ENCODE measurements around the gene TNRC18.

Gene TNRC18

DNA sequence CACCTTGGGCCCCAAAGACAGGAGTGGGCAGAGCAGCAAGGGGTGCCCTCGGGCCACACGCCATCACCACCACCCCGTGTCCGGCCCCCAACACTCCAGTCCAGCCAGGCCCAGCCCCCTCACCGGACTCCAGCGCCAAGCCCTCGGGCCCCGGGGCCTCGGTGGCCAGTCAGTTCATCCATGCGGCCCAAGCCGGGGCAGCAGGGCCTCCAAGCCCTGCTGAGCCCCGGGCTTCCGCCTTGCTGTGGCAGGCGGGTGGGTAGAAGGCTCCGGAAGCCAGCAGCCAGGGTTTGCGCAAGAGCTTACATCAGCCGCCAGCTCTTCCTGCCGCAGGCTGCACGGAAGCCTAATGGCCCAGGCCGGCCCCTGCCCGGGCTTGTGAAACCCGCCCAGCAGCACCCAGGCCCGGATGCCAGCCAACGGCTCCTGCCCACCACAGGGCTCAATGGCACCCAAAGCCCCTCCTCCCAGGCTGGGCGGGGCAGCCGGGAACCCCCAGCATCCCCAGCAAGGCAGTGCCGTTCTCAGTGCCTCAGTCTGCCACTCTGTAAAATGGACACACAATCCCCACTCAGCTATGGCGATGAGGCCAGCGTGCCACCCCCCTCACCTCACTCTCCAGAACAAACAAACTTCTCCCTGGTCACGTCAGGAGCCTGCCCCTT lies 26.5 kb downstream of the TNRC18 start:
- DNase-seq, result no peak

DNA sequence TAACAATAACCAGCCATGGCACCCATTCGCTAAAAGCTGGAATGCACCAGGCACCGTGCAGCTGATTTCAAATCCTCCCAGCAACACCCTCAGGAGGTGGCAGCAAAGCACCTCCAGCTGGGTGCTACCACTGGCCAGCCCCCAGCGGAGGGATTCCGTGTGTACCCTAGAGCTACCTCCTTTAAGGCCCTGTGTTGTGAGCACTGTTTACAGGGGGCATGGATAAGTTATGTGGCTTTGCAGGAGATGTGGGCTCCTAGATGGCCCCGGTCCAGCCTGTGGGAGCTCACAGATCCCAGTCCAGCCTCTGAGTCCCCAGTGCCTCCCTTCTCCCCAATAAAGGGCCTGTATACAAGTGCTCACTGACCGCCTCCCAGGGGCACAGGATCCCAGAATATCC lies 27.1 kb downstream of the TNRC18 start:
- DNase-seq, result no peak

GRCh38 chr7:5395246-5395645 lies 28.4 kb downstream of the TNRC18 start:
- no peak for DNase-seq

DNA sequence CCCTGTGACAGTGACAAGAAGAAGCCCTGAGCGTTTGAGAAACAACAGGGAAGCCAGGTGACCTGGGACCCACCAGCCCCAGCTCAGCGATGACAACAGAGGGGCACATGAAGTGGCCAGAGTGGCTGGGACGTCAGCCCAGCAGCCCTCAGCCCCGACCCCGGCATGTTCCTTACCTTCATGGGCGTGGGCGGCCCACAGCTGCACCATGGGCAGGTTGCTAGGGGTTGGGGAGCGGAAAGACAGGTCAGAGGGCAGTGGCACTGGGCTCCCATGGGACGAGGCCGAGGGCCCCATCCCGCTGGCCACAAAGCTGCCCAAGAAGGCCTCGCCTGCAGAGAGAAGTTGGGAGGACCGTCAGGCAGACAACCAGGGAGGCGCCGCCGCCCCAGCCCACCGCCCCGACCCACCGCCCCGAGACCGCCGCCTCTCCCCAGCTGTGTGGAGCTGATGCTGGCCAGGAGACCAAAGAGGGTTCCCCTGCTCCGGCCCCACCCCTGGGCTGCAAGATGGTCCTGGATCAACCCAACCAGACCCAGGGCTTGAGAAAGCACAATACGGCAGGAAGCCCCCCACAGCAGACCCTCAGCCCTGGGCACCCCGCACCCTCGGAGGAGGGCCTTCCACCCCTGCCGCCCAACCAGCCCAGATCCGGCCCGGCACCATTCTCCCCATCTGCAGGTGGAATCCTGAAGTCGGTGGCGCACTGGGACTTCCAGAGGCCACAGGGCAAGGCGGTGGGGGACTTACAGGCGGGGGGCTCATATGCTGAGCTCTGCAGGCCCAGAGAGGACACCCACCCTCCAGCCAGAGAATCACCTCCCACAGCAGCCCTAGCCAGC lies 29.1 kb downstream of the TNRC18 start:
- DNase-seq, result no peak

DNA sequence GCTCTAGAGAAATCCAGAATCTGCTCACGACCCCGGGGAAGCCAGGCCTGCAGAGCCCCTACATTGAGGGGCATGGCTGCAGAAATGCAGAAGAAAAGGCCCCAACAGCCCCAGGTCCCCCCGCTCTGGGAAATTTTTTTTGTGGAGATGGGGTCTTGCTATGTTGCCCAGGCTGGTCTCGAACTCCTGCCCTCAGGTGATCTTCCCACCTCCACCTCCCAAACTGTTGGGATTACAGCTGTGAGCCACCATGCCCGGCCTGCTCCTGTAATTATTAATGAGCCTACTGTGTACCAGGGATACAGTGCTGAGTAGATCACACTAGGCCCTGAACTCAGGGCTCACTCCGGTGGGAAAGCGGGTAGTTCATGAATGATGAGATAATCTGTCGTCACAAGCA lies 29.9 kb downstream of the TNRC18 start:
- no peak for DNase-seq

DNA sequence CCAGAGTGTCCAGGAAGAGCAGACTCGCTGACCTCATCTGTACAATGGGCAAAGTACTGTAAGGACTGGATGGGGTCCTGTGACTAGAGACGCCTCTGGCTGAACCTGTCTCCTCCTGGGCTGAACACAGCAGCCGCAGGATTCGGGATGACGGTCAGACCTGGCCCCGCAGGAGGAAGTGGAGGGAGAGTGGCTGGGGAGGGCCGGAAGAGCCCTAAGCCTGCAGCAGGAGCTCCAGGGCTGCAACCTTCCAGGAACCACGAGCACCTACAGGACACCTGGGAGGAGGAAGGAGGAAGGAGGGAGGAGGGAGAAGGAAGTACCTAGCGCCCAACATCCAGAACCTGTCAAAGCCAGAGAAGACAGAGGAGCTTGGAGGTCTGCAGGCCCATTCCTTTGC lies 30.3 kb downstream of the TNRC18 start:
- DNase-seq, result no peak

DNA sequence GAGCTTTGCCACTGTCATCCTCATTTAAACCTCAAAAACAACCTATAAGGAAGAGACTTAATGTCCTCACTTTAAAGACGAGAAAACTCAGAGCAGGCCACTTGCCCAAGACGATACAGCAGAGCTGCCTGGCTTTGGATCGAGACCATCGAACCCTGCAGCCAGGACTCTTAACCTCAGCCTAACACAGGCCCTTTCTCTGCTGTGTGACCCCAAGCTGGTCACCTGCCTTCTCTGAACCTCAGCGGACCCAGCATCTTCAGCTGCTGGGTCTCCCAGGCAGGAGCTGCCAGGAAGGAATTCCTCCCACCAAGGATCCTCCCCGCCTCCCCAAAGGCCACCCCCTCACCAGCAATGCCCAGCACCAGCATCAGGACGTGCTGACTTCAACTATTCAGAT lies 32.7 kb downstream of the TNRC18 start:
- no peak for DNase-seq

- DNase-seq, result no peak
These were observed 34.7 kb downstream of the TNRC18 start for GRCh38 chr7:5388905-5389433.

DNA sequence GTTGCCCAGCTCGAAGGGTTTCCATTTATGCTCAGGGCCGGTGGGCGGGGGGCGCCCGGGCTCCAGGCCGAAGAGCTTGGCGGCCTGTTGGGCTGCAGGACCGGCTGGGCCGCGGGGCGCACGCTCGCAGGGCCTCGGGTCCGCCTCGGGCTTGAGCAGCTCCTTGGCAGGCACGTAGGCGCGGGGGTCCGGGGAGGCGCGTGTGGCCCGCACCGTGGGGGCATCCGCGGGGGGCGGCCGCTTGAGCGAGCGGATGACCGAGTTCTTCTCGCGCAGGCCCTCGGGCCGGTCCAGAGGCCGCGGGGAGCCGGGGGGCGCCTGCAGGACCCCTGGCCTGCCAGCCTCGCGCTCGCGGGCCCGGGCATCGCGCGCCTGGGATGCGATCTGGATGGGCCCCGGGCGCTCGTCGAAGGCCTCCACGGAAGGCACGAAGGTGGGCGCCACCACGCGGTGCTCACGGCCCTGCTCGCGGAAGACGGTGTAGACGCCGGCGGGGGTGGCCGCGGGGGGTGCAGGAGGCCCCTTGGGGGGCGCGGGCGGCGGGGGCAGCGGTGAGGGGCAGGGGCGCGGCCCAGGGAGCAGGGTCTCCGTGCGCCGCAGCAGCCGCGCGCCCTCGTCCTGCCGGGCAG lies 35.2 kb downstream of the TNRC18 start:
- no peak for DNase-seq

GRCh38 chr7:5387711-5388245 lies 35.9 kb downstream of the TNRC18 start:
- no peak for DNase-seq

DNA sequence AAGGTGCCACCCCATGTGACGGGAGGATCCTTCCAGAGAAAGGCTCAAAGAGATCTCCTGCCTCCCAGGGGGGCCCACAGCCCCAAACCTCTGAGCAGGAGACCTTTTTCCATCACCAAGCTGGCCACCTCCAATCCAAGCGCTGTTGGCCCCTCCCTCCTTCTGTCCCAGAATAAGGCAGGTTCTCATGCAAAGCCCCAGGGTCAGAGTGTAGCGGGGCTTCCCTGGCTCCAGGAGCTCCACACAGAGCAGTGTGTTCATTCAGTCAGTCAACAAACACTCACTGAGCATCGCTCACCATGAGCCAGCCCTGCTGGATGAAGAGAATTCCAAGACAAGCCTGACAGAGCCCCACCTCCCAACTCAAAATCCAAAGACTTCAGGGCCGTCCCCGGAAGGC lies 39.0 kb downstream of the TNRC18 start:
- no peak for DNase-seq

DNA sequence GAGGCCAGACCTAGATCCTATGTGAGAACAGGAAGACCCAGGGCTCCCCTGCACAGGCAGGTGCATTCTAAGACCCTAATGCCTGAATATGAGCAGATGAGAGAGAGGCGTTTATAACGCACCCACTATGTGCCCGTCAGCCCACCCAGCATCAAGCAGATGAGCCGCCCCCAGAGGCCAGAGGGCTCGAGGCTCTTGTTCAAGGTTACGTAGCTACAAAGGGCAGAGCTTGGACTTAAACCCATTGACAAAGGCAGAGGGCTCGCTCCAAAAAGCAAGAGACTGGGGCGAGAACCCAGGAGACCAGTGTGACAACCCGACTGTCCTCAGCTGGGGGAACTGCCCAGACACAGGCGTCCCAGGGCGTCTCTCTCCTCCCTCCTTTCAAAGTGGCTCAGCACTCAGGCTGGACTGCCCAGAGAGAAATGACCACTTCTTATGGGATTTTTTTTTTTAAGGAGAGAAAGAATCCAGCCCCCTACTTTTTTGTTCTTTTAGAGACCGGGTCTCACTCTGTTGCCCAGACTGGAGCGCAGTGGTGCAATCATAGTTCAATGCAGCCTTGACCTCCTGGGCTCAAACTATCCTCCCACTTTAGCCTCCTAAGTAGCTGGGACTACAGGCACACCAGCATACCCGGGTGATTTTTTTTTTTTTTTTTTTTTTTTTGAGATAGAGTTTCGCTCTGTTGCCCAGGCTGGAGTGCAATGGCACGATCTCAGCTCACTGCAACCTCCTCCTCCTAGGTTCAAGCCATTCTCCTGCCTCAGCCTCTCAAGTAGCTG lies 40.1 kb downstream of the TNRC18 start:
- DNase-seq, result no peak

DNA sequence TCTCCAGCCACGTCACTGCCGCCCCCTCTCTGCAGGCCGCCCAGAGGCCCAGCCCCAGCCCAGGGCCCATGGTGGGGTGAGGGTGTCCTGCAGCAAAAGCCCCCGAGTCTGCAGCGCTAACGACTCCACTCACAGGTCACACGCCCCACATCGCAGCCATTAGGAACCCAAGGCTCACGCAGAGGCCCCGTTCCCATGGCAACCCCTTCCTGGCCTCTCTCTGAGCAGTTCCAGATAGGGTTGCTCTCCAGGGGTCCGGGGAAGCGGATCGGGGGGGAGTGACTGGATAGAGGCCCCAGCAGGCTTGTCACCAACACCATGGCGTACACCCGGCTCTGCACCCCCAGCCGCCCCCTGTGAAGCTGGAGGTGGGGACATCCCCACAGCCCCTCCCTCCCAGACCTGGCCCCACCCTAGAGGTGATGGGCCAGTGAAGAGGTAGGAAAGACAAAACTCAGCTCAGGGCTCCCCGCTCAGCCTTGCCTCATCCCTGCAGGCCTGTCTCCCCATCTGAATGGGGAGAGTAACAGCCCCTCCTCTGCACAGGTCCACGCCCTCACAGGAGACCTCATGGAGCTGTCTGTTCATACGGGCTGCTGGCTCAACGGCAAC lies 41.2 kb downstream of the TNRC18 start:
- DNase-seq, result no peak

GRCh38 chr7:5381071-5381772 lies 42.4 kb downstream of the TNRC18 start:
- DNase-seq, result no peak

DNA sequence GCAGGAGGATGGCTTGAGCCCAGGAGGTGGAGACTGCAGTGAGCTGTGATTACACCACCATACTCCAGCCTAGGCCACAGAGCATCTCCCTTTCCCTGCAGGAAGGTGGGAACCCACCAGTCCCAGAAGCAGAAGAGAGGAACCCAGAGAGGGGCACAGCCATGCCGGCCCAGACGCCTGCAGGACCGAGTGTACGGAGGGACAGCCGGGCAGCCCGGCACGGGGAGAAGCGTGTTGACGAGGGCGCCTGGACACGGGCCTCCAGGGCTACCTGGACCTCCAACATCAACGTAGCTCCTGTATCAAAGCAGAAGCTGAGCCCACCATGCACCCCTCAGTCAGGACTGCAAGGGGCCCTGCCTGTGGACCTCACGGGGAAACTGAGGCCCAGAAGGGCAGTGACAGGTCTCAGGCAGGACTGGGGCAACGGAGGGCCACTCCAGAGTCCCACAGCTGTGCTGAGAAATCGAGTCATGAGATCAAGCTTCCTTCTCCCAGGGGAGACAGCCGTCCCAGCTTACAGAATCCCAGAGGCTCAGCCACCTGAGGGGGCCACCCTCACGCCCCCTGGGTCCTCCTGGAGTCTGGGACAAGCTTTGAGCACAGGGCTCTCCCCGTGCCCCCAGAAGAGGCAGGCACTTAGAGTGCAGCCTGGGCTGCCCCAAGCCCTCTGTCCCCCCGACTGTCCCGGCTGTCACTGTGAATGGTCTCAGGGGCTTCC lies 43.1 kb downstream of the TNRC18 start:
- DNase-seq, result no peak

DNA sequence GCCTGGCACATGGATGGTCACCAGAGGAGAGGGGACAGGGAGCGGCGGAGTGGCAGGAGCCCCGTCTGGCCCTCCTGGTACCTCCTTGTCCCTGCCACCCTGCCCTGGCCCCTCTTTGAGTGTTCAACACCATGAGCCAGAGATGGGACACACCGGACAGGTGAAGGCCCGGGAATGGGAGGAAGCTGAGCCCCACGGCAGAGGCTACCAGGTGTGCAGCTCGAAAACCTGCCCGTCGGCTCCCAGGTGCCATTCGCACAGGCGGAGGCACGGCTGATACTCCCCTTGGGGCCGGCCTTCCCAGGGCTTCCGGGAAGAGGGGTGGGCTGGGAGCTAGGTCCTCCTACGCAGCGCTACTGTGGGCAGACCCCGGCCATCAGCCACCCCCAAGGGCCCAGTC lies 44.1 kb downstream of the TNRC18 start:
- DNase-seq, result no peak

GRCh38 chr7:5377816-5378215 lies 45.8 kb downstream of the TNRC18 start:
- no peak for DNase-seq

GRCh38 chr7:5377279-5377678 lies 46.4 kb downstream of the TNRC18 start:
- DNase-seq, result no peak

GRCh38 chr7:5375925-5376324 lies 47.7 kb downstream of the TNRC18 start:
- DNase-seq, result no peak

- DNase-seq, result no peak
These were observed 49.2 kb downstream of the TNRC18 start for GRCh38 chr7:5374464-5374863.

- DNase-seq, result no peak
These were observed 50.3 kb downstream of the TNRC18 start for GRCh38 chr7:5373300-5373699.

All from DMS 273 treated with DMSO at 0.1 percent for 48 hours (cell line).